Measurements from ENCODE around the gene CALML3.
"Not testable (repeated sequence)": the region's sequence is repeated elsewhere in the genome, so short reads cannot be mapped to it uniquely, and the experiment has no call there.

The CALML3 gene

GRCh38 chr10:5524641-5525560 is at the start of gene CALML3:
Gene CALML3 (plus strand): TSS chr10:5524961. CDS start chr10:5525086, 125 bp downstream.
- DNase-seq: no peak

GRCh38 chr10:5475088-5475487 is 49.7 kb upstream of the CALML3 start:
- DNase-seq: not testable (repeated sequence)

- DNase-seq: not testable (repeated sequence)
Observed at GRCh38 chr10:5475974-5476807, 48.6 kb upstream of the CALML3 start.

DNA sequence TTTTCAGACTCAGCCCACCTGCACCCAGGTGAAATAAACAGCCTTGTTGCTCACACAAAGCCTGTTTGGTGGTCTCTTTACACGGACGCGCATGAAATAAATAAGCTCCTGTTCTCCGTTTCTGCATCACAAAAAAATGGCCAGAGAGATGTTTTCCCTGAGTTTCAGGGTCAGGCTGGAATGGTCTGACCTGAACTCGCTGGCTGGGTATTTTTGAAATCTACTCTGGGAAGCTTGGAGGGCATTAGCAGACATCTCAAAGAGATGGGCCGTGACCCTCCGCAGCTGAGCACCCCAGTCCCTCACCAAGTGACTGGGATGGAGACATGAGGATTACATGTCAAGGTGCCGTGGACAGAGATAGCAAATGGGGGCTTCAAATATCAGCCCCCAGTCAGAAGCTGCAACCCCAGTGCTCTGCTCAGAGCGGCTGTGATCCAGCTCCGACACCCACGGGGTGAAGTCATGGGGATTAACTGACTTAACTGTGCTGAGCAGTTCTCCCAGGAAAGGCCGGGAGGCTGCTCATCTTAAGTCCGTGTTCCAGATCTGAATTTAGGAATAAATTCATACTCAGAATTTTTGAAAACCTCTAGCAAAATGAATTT is 47.7 kb upstream of the CALML3 start:
- no peak for DNase-seq

GRCh38 chr10:5477948-5478693 is 46.6 kb upstream of the CALML3 start:
- no peak for DNase-seq

DNA sequence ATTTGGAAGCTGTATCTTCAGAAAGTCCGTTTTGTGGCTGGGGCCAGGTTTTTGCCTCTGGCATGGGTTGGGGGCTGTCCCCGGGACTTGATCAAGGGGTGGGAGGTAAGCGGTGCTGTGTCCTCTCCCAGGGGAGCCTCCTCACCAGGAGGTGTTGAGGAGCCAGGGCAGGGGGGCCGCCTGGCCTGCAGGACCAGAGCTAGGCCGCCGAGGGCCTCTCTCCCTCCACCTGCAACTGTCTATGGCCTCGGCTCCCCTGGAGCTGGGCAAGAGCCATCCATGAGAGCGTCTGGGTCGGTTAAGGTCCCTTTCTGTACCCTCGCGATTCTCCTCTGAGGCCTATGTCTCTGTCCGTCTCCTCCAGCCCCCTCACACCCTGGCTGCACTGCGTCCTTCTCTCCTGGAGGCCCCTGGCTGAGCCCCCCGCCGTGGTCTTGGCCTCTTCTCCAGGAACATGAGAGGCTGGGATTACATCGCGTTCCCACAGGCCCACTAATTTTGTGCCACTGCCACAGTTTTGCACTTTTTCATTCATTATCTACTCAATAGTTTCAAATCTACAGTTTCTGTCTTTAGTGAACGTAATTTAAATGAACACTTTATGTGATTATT is 46.0 kb upstream of the CALML3 start:
- no peak for DNase-seq

DNA sequence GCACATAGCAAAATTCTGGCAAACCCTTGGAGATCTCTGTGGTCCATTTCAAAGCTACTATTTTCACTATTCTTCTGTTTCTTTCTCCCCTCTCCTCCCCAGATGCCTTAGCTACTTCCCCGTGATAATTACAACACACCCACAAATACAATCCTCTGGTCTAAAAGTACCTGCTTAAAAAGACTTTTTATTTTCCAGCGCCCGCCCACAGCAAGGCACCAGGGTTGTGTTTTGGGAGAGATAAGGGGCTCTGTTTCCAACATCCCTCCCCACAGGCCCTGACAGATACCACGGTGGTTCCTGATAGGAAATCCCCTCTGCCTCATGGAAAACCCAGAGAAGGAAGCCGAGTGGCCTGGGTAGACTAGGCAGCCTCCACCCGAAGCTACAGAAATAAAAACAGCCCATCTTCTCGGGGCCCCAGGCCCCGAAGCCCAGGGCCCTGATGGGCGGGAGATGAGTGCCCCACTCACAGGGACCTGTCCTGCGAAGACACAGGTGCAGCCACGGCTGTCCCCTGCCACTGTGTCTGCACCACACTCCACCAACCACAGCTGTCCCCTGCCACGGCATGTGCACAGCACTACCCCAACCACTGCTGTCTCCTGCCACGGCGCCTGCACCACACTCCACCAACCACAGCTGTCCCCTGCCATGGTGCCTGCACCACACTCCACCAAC is 45.1 kb upstream of the CALML3 start:
- DNase-seq: no peak

GRCh38 chr10:5480162-5480941 is 44.4 kb upstream of the CALML3 start:
- DNase-seq: no peak

DNA sequence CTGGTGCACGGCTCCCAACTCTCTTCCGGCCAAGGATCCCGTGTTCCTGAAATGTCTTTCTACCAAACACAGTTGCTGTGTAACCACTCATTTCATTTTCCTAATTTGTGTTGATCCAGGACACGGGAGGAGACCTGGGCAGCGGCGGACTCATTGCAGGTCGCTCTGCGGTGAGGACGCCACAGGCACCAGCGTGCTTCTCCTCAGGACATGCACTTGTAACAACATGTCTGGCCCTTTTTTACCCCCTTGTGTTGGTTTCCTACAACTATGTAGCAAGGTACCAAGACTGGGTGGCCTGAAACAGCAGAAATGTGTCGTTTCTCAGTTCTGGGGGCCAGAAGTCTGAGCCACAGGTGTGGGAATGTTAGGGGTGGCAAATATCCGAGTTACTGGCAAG is 43.6 kb upstream of the CALML3 start:
- DNase-seq: no peak

DNA sequence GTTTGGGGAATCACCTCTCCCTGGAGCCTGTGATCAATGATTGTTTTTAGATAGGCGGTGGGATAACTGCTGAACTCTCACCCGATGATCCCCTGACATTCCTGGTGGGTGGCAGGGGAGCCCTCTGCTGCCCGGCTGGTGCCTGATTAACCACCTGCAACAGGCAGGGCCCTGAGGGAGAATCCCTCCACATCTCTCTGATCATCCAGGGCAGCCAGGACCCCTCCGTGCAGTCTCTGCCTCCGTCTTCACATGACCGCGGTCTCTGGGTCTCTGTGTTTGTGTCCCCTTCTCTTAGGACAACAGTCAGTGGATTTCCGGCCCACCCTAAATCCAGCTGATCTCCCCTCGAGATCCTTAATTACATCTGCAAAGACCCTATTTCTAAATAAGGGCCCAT is 42.7 kb upstream of the CALML3 start:
- DNase-seq: no peak

DNA sequence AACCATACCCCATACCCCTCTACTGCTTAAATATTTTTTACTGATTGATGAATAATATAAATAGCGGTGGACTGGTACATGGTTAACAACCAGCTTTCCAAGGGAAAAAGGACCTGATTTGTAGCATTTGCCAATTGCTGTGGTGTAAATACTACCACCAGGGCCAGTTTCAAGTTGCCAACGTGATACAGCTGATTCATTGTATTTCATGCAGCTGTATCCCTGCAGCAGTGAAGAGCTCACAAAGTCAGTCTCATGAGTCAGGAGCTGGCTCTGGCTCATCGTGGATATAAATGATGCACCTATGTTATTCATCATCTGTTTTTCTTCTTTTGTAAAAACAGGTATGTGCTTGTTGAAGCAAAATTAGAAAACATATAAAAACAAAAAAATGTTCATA is 40.6 kb upstream of the CALML3 start:
- no peak for DNase-seq

DNA sequence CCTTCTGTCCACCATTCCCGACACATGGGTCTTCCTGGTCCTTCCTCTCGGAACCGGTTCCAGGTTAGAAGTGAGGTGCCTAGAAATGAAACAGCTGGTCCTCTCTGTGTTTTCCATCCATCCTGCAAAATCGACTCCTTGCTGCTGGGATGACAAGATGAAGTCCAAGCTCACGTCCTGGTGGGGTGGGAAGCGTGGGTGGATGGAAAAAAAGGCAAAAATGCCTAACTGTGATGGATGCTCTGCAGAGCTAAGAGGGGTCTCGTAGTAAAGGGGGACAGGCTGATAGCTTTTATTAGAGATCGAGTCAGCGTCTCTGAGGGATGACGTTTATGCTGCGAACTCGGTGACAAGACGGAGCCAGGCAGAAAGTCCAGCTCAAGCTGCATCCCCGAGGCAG is 39.5 kb upstream of the CALML3 start:
- DNase-seq: no peak

GRCh38 chr10:5485948-5486852 is 38.6 kb upstream of the CALML3 start:
- DNase-seq: no peak

GRCh38 chr10:5486853-5487235 is 37.9 kb upstream of the CALML3 start:
- DNase-seq: no peak

DNA sequence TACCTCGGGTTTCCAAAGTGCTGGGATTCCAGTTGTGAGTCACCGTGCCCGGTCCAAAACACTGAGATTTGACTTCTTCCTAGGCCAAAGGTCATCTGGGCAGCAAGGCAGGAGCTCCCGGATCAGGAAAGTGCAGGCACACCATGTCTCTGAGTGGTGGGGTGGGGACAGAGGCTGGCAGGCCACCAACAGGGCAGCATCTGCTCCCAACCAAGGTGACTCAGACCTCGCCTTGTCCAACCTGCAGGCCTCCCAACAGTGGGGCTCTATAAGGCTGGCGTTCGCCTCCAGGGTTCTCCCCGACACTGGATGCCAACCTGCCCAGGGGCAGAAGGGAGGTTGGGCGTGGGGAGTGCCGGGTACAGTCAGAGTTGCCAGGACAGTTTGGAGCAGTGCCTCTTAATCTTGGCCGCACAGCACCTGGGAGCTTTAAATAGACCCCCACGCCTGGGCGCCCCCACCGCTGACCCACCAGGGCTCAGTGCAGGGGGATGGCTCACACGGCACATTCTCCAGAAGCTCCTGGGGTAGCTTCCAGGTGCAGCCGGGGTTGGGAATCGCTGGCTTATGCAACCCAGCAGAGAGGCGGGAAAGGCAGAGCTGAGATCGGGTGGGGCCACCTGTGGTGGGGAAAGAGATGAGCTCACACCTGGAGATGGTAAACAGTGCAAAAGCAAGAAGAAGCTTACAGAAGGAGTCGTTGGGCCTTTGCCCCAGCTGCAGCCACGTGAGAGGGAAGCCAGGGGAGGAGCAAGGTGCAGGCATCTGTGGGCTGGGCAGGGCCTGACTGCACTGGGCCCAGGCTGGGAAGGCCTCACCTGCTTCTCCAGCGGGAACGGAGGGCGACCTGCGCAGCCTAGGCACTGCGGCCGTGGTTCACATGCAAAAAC is 36.2 kb upstream of the CALML3 start:
- DNase-seq: no peak

- DNase-seq: no peak
Observed at GRCh38 chr10:5490032-5490431, 34.7 kb upstream of the CALML3 start.

- no peak for DNase-seq
Observed at GRCh38 chr10:5490698-5491464, 33.9 kb upstream of the CALML3 start.

GRCh38 chr10:5491477-5491876 is 33.3 kb upstream of the CALML3 start:
- DNase-seq: no peak
